ENCODE results near the gene C10orf105.
A peak's percentile ranks its signal among the peaks of the same experiment; 100 is the strongest.

Gene C10orf105

GRCh38 chr10:71761105-71761511, 41.5 kb upstream of the C10orf105 start:
- H3K4me1 ChIP-seq = peaks cover 39% of the 10 kb centered on the region
- H3K9ac ChIP-seq = no peak overlapping the region
- no peaks in the 10 kb centered on the region for H3K36me3 ChIP-seq
- H4K20me1 ChIP-seq = no peaks in the 10 kb centered on the region
- TF ChIP-seq Cebpa-rat (IDR thresholded peaks at IDR 0.05) = no peak
- no peaks in the 10 kb centered on the region for H3K27me3 ChIP-seq
- H3K4me3 ChIP-seq = no peak overlapping the region
- H3K4me2 ChIP-seq = no peak overlapping the region
- H3K9me3 ChIP-seq = no peaks in the 10 kb centered on the region
- no peak overlapping the region for H3K27ac ChIP-seq

- Histone ChIP-seq H3K27me3 (peaks cover 3% of the 10 kb centered on the region; the same call in 1 of the 2 replicates), H3K36me3 (no peaks in the 10 kb centered on the region), H3K4me1 (peaks cover 55% of the 10 kb centered on the region), H3K4me2 (peak overlapping the region; percentile 60), H3K4me3 (no peak overlapping the region), H3K27ac (no peak overlapping the region), H3K9me3 (no peaks in the 10 kb centered on the region), H3K9ac (no peak overlapping the region), H4K20me1 (no peaks in the 10 kb centered on the region)
- TF ChIP-seq Cebpa-rat (IDR thresholded peaks at IDR 0.05) = no peak
Observed at GRCh38 chr10:71757399-71757922, 37.9 kb upstream of the C10orf105 start.

- Histone ChIP-seq H3K4me1 (peaks cover 64% of the 10 kb centered on the region), H3K4me2 (peak overlapping the region; percentile 60), H3K9me3 (no peaks in the 10 kb centered on the region), H3K9ac (no peak overlapping the region), H3K27me3 (peaks cover 3% of the 10 kb centered on the region; the same call in 1 of the 2 replicates), H4K20me1 (no peaks in the 10 kb centered on the region), H3K4me3 (no peak overlapping the region), H3K27ac (no peak overlapping the region), H3K36me3 (no peaks in the 10 kb centered on the region)
- no peak for TF ChIP-seq Cebpa-rat (IDR thresholded peaks at IDR 0.05)
Observed at GRCh38 chr10:71756311-71757191, 37.0 kb upstream of the C10orf105 start.

GRCh38 chr10:71755179-71755879, 35.8 kb upstream of the C10orf105 start:
- TF ChIP-seq Cebpa-rat (IDR thresholded peaks at IDR 0.05) = no peak
- no peak overlapping the region for H3K9ac ChIP-seq
- H4K20me1 ChIP-seq = no peaks in the 10 kb centered on the region
- no peaks in the 10 kb centered on the region for H3K36me3 ChIP-seq
- peaks cover 76% of the 10 kb centered on the region for H3K4me1 ChIP-seq
- H3K4me2 ChIP-seq = no peak overlapping the region
- no peak overlapping the region for H3K4me3 ChIP-seq
- no peak overlapping the region for H3K27ac ChIP-seq
- peaks cover 3% of the 10 kb centered on the region; the same call in 1 of the 2 replicates for H3K27me3 ChIP-seq
- H3K9me3 ChIP-seq = no peaks in the 10 kb centered on the region

- H3K9ac ChIP-seq = no peak overlapping the region
- H4K20me1 ChIP-seq = no peaks in the 10 kb centered on the region
- H3K27ac ChIP-seq = no peak overlapping the region
Observed at GRCh38 chr10:71754562-71754961, 35.0 kb upstream of the C10orf105 start.

GRCh38 chr10:71753960-71754505, 34.5 kb upstream of the C10orf105 start:
- Histone ChIP-seq H3K9me3 (no peaks in the 10 kb centered on the region), H3K36me3 (no peaks in the 10 kb centered on the region), H3K4me1 (peaks cover 89% of the 10 kb centered on the region), H3K9ac (no peak overlapping the region), H3K27me3 (peaks cover 3% of the 10 kb centered on the region; the same call in 1 of the 2 replicates), H3K4me3 (no peak overlapping the region), H4K20me1 (no peaks in the 10 kb centered on the region), H3K4me2 (peak overlapping the region; percentile 95), H3K27ac (no peak overlapping the region)
- no peak for TF ChIP-seq Cebpa-rat (IDR thresholded peaks at IDR 0.05)

More at GRCh38 chr10:71754562-71754961, 35.0 kb upstream of the C10orf105 start:
- Histone ChIP-seq H3K27me3 (peaks cover 3% of the 10 kb centered on the region; the same call in 1 of the 2 replicates), H3K9me3 (no peaks in the 10 kb centered on the region), H3K4me2 (peak overlapping the region; percentile 95), H3K4me1 (peaks cover 84% of the 10 kb centered on the region), H3K36me3 (no peaks in the 10 kb centered on the region), H3K4me3 (no peak overlapping the region)
- no peak for TF ChIP-seq Cebpa-rat (IDR thresholded peaks at IDR 0.05)

GRCh38 chr10:71753091-71753959, 33.7 kb upstream of the C10orf105 start:
- Histone ChIP-seq H3K27me3 (peaks cover 3% of the 10 kb centered on the region; the same call in 1 of the 2 replicates), H3K9me3 (no peaks in the 10 kb centered on the region), H3K4me3 (no peak overlapping the region), H3K4me1 (peaks cover 95% of the 10 kb centered on the region), H3K4me2 (peak overlapping the region; percentile 95), H4K20me1 (no peaks in the 10 kb centered on the region), H3K36me3 (no peaks in the 10 kb centered on the region), H3K9ac (no peak overlapping the region), H3K27ac (no peak overlapping the region)
- no peak for TF ChIP-seq Cebpa-rat (IDR thresholded peaks at IDR 0.05)

- H3K9ac ChIP-seq = no peak overlapping the region
- peaks cover 95% of the 10 kb centered on the region for H3K4me1 ChIP-seq
- H3K36me3 ChIP-seq = no peaks in the 10 kb centered on the region
- H3K9me3 ChIP-seq = no peaks in the 10 kb centered on the region
- H3K27me3 ChIP-seq = peaks cover 3% of the 10 kb centered on the region; the same call in 1 of the 2 replicates
- H3K4me3 ChIP-seq = no peak overlapping the region
- H4K20me1 ChIP-seq = no peaks in the 10 kb centered on the region
- H3K27ac ChIP-seq = no peak overlapping the region
- peak overlapping the region; percentile 95 for H3K4me2 ChIP-seq
- no peak for TF ChIP-seq Cebpa-rat (IDR thresholded peaks at IDR 0.05)
Observed at GRCh38 chr10:71752391-71753090, 33.0 kb upstream of the C10orf105 start.

Data from BLaER1 (cell line).